NB4 (cell line): ENCODE measurements around the gene ELFN2.

Source experiments
- DNase-seq: peaks from one replicate; pipeline ENCODE4 v3.0.0; 2010; ENCODE audit warnings: low read depth
- H3K4me3 ChIP-seq: one replicate; pipeline ENCODE4 v1.5.1; 2011; ENCODE audit warnings: mild to moderate bottlenecking, low read depth, low read length, moderate library complexity
- CTCF ChIP-seq: IDR thresholded peaks from one replicate; pipeline ENCODE4 v1.5.1; 2012; ENCODE audit warnings: low read depth, low read length
- MAX ChIP-seq: IDR thresholded peaks from 2 replicates; pipeline ENCODE4 v1.6.1; 2011; ENCODE audit warnings: low read depth, low read length
- MYC ChIP-seq: IDR thresholded peaks from 2 replicates; pipeline ENCODE4 v1.6.1; 2011; ENCODE audit warnings: low read depth, low read length
- POLR2A ChIP-seq: IDR thresholded peaks from 2 replicates; pipeline ENCODE4 v1.6.1; 2011; ENCODE audit warnings: mild to moderate bottlenecking; ENCODE audit not compliant: insufficient read length; ENCODE audit errors: extremely low read depth

The ELFN2 gene

GRCh38 chr22:37393746-37394145, 33.5 kb downstream of the ELFN2 start:
- no peak for DNase-seq
- H3K4me3 ChIP-seq = no peak overlapping the region
- TF ChIP-seq MYC (no peak), CTCF (no peak)

- DNase-seq = no peak
- H3K4me3 ChIP-seq = no peak overlapping the region
- no peak for TF ChIP-seq MAX
- TF ChIP-seq MYC = no peak
- no peak for TF ChIP-seq CTCF
- TF ChIP-seq POLR2A = no peak
These were observed 34.5 kb downstream of the ELFN2 start for GRCh38 chr22:37392721-37393328.

- H3K4me3 ChIP-seq = no peak overlapping the region
- no peak for DNase-seq
- no peak for TF ChIP-seq CTCF
- no peak for TF ChIP-seq POLR2A
- TF ChIP-seq MYC = no peak
- no peak for TF ChIP-seq MAX
These were observed 35.6 kb downstream of the ELFN2 start for GRCh38 chr22:37391702-37392101.

- no peak for TF ChIP-seq MYC
- no peak for TF ChIP-seq CTCF
- no peak for TF ChIP-seq MAX
- no peak for TF ChIP-seq POLR2A
- no peak for DNase-seq
- H3K4me3 ChIP-seq = no peak overlapping the region
These were observed 37.2 kb downstream of the ELFN2 start for GRCh38 chr22:37390075-37390474.

- no peak overlapping the region for H3K4me3 ChIP-seq
- TF ChIP-seq POLR2A (no peak), CTCF (no peak), MAX (no peak), MYC (no peak)
- no peak for DNase-seq
These were observed 38.7 kb downstream of the ELFN2 start for GRCh38 chr22:37388538-37388937.

GRCh38 chr22:37387793-37388192, 39.5 kb downstream of the ELFN2 start:
- H3K4me3 ChIP-seq = no peak overlapping the region
- DNase-seq = no peak
- TF ChIP-seq CTCF = no peak
- no peak for TF ChIP-seq MAX
- TF ChIP-seq POLR2A = no peak
- TF ChIP-seq MYC = no peak
